Transverse colon (tissue), 3 donors: ENCODE measurements around the gene OXER1.

Source experiments
- POLR2A ChIP-seq: fragments of 450-650 bp; IDR thresholded peaks from one replicate; pipeline ENCODE4 v1.6.1; 2016; ENCODE audit warnings: antibody characterized with exemption, mild to moderate bottlenecking, moderate library complexity
- TF ChIP-seq, protein P1 (sequence below), 5 experiments: fragments of 200-600 bp in 3 of 5; fragments of 450-650 bp in 2 of 5; sonication (generic) in 3 of 5; IDR thresholded peaks; 1 replicate in 2 of 5; 2 replicates in 3 of 5; pipeline ENCODE4 v1.5.1; 2016 to 2017; ENCODE audit warnings: antibody characterized with exemption in 5 of 5, inconsistent platforms in 3 of 5, mild to moderate bottlenecking in 2 of 5, moderate library complexity in 1 of 5

DNA sequence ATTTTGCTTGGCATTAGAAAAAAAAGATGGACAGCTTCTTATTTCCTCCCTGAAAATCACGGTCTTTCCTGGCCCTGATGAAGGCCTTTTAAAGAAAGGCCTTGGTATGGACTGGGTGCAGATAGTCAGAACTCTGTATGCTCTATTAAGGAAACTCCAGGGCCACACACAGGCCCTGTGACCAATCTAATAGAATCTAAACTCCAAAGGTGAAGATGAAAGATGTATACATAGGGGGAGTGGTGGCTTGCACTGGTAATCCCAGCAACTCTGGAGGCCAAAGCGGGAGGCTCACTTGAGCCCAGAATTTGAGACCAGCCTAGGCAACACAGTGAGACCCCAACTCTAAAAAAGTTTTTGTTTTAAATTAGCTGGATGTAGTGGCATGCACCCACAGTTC is 37.3 kb downstream of the OXER1 start:
- TF ChIP-seq POLR2A, result no peak
- TF ChIP-seq, protein P1, sequence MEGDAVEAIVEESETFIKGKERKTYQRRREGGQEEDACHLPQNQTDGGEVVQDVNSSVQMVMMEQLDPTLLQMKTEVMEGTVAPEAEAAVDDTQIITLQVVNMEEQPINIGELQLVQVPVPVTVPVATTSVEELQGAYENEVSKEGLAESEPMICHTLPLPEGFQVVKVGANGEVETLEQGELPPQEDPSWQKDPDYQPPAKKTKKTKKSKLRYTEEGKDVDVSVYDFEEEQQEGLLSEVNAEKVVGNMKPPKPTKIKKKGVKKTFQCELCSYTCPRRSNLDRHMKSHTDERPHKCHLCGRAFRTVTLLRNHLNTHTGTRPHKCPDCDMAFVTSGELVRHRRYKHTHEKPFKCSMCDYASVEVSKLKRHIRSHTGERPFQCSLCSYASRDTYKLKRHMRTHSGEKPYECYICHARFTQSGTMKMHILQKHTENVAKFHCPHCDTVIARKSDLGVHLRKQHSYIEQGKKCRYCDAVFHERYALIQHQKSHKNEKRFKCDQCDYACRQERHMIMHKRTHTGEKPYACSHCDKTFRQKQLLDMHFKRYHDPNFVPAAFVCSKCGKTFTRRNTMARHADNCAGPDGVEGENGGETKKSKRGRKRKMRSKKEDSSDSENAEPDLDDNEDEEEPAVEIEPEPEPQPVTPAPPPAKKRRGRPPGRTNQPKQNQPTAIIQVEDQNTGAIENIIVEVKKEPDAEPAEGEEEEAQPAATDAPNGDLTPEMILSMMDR (IDR thresholded peaks at IDR 0.05), result no peak
